ENCODE data around the gene CFAP46. TPM values are rescaled to one million over a fixed set of nuclear protein-coding genes. Genes with fewer than 3 reads are reported as not detected.
"Not testable (repeated sequence)": the region's sequence is repeated elsewhere in the genome, so short reads cannot be mapped to it uniquely, and the experiment has no call there.

CFAP46 gene
- total and polyA plus RNA-seq, 7 experiments from 2014 or later: 0.05 TPM; not detected in 6

DNA sequence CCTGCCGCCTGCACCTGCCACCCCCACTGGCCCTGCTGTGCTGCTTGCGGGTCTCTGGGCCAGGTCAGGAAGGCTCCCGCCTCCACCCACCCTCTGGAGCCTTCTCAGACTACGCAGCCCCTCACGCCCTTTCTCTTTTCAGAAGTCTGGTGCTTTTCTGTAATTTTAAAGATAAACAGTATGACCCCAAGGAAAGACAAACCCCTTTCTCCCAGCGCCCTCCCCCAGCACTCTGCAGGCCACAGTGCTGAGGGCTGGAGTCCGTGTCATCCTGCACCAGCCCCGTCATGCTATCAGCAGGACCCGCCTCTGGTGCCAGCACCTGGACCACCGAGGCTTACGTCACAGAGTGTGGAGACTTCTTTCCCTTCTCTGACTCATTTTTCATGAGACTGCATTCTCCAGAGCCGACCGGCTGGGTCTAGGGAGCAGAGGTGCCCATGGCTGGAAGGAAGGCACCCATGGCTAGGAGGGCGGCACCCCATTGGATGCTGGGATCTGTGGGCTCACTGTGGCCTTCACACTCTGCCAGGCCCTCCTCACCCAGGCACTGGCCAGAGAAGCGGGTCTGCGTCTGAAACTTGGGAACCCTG is 53.4 kb downstream of the CFAP46 start:
- H3K27me3 ChIP-seq (ENCODE audit: control insufficient read depth in 2 of 2, insufficient read depth in 2 of 2, low read length in 2 of 2): no peaks in the 10 kb centered on the region
- CTCF ChIA-PET: no interaction called here
- Mint-ChIP-seq H3K27ac (no peak overlapping the region), H3K27me3 (peaks cover 5 to 34% (median 26%) of the 10 kb centered on the region in 5 donors), H3K4me1 (peaks cover 0 to 1% (median 0%) of the 10 kb centered on the region in 7 donors), H3K9me3 (peaks cover 0 to 1% (median 0%) of the 10 kb centered on the region in 11 donors), H3K36me3 (no peaks in the 10 kb centered on the region), H3K4me3 (no peak overlapping the region)
- H3K9me3 ChIP-seq (ENCODE audit: control insufficient read depth in 2 of 3, low read length in 3 of 3): no peaks in the 10 kb centered on the region
- no peak for ATAC-seq
- POLR2A ChIA-PET: no interaction called here
- intact Hi-C loops (cut with micrococcal nuclease): no loop called here
- no peaks in the 10 kb centered on the region for H3K4me1 ChIP-seq (ENCODE audit: control insufficient read depth in 2 of 2, insufficient read depth in 2 of 2, low read length in 2 of 2)
- no peak overlapping the region for H3K27ac ChIP-seq (ENCODE audit: low read depth, low read length)
- no peaks in the 10 kb centered on the region for H3K36me3 ChIP-seq (ENCODE audit: control insufficient read depth in 2 of 3, insufficient read depth in 3 of 3, low read length in 3 of 3)
- DNase-seq: peak in 1 of 9 donors; percentile 1
- H3K4me3 ChIP-seq (ENCODE audit: low read length): no peak overlapping the region

DNA sequence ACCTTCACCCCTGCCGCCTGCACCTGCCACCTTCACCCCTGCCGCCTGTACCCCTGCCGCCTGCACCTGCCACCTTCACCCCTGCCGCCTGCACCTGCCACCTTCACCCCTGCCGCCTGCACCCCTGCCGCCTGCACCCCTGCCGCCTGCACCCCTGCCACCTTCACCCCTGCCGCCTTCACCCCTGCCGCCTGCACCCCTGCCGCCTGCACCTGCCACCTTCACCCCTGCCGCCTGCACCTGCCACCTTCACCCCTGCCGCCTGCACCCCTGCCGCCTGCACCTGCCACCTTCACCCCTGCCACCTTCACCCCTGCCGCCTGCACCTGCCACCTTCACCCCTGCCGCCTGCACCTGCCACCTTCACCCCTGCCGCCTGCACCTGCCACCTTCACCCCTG is 53.9 kb downstream of the CFAP46 start:
- intact Hi-C loops (cut with micrococcal nuclease): not testable (repeated sequence)

DNA sequence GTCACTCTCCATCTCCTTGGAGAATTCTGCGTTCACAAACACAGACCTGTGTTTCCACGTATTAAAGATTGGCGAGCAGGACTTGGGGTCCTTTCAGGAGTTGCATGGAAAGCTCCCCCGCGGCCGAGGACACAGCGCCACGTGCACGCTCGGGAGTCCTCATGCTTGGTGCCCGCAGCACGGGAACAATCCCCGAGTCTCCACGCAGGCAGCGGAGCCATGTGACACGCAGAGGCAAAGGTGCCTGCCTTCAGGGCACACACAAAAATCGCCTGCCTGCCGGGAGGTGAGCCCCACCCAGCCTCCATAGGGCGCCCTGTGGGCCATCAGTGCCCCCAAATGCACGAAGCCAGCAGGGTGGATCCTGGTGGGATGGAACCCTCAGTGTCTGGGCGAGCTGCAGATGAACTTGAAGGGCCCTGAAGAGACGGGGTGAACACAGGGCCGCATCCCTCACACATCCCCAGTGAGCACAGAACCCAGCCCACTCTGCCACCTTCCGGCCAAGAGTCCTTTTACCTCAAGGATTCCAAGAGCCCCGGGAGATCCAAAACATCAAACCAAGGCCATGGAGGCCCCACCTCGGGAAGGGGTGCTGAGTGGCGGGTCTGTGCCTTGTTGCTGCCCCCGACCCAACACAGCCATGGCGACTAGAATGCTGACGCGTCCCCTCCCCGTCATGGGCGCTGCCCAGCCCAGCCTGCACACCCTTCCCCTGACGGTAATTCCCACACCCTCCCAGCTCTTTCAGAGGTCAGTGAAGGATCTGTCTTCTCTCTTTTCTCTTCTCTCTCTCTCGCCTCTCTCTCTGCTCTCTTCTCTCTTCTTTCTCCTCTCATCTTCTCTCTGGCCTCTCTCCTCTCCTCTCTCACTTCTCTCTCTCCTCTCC is 55.9 kb downstream of the CFAP46 start:
- Histone ChIP-seq H3K4me1 (ENCODE audit: control insufficient read depth in 2 of 2, insufficient read depth in 2 of 2, low read length in 2 of 2) (no peaks in the 10 kb centered on the region), H3K9me3 (ENCODE audit: control insufficient read depth in 2 of 3, low read length in 3 of 3) (no peaks in the 10 kb centered on the region), H3K36me3 (ENCODE audit: control insufficient read depth in 2 of 3, insufficient read depth in 3 of 3, low read length in 3 of 3) (no peaks in the 10 kb centered on the region), H3K27ac (ENCODE audit: low read depth, low read length) (no peak overlapping the region), H3K4me3 (ENCODE audit: low read length) (no peak overlapping the region), H3K27me3 (ENCODE audit: control insufficient read depth in 2 of 2, insufficient read depth in 2 of 2, low read length in 2 of 2) (no peaks in the 10 kb centered on the region)
- POLR2A ChIA-PET: no interaction called here
- H3K27ac Mint-ChIP-seq: no peak overlapping the region
- no peaks in the 10 kb centered on the region for H3K36me3 Mint-ChIP-seq
- no peak for DNase-seq
- H3K4me1 Mint-ChIP-seq: peaks cover 0 to 1% (median 0%) of the 10 kb centered on the region in 7 donors
- H3K4me3 Mint-ChIP-seq: no peak overlapping the region
- CTCF ChIA-PET: no interaction called here
- intact Hi-C loops (cut with micrococcal nuclease): no loop called here
- H3K27me3 Mint-ChIP-seq: peaks cover 0 to 10% (median 8%) of the 10 kb centered on the region in 5 donors
- H3K9me3 Mint-ChIP-seq: peaks cover 0 to 1% (median 0%) of the 10 kb centered on the region in 11 donors
- ATAC-seq: no peak

More for the DNA sequence above, 53.9 kb downstream of the CFAP46 start:
- H3K27me3 Mint-ChIP-seq: peaks cover 2 to 29% (median 21%) of the 10 kb centered on the region in 5 donors
- H3K36me3 ChIP-seq (ENCODE audit: control insufficient read depth in 2 of 3, insufficient read depth in 3 of 3, low read length in 3 of 3); H3K4me3 Mint-ChIP-seq; ATAC-seq; H3K4me3 ChIP-seq (ENCODE audit: low read length); DNase-seq; H3K27ac Mint-ChIP-seq; H3K36me3 Mint-ChIP-seq; POLR2A ChIA-PET; H3K27me3 ChIP-seq (ENCODE audit: control insufficient read depth in 2 of 2, insufficient read depth in 2 of 2, low read length in 2 of 2); H3K9me3 ChIP-seq (ENCODE audit: control insufficient read depth in 2 of 3, low read length in 3 of 3); H3K4me1 Mint-ChIP-seq; H3K9me3 Mint-ChIP-seq; CTCF ChIA-PET; H3K4me1 ChIP-seq (ENCODE audit: control insufficient read depth in 2 of 2, insufficient read depth in 2 of 2, low read length in 2 of 2); H3K27ac ChIP-seq (ENCODE audit: low read depth, low read length): not testable (repeated sequence)

DNA sequence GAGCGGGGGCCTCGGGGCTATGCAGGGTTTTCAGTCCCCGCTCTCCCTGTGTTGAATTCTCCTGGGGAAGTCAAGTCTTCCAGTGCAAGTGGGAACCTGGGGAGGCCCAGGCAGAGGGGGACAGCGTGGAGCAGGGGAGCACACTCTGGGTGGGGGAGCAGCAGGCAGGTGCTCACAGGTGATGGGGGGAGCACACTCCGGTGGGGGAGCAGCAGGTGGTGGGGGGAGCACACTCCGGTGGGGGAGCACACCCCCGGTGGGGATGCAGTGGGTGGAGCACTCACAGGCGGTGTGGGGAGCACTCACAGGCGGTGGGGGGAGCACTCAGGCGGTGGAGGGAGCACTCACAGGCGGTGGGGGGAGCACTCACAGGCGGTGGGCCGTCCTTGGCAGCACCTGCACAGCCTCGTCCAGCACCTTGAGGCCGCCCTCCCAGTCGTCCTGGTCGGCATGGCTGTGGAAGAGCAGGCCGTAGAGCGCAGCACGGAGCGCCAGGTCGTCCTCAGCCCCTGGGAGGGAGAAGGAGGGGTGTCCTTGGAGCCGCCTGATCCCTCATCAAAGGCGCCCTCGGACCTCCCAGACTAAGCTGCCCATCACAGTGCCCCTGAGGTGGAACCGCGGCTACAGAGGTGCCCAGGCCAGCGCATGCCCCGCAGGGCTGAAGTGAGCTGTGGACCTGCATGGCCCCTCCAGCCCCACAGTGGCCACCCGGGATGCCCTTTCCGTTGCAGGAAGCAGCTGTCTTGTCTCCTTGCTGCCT is 56.7 kb downstream of the CFAP46 start:
- H3K27me3 ChIP-seq (ENCODE audit: control insufficient read depth in 2 of 2, insufficient read depth in 2 of 2, low read length in 2 of 2): no peaks in the 10 kb centered on the region
- ChIA-PET CTCF (no interaction called here), POLR2A (no interaction called here)
- peaks cover 0 to 9% (median 6%) of the 10 kb centered on the region in 5 donors for H3K27me3 Mint-ChIP-seq
- DNase-seq (no peak), ATAC-seq (no peak)
- H3K36me3 Mint-ChIP-seq: no peaks in the 10 kb centered on the region
- H3K27ac Mint-ChIP-seq: no peak overlapping the region
- H3K4me1 ChIP-seq (ENCODE audit: control insufficient read depth in 2 of 2, insufficient read depth in 2 of 2, low read length in 2 of 2): no peaks in the 10 kb centered on the region
- H3K4me3 ChIP-seq (ENCODE audit: low read length): no peak overlapping the region
- H3K36me3 ChIP-seq (ENCODE audit: control insufficient read depth in 2 of 3, insufficient read depth in 3 of 3, low read length in 3 of 3): no peaks in the 10 kb centered on the region
- H3K4me1 Mint-ChIP-seq: peaks cover 0 to 1% (median 0%) of the 10 kb centered on the region in 7 donors
- peaks cover 0 to 1% (median 0%) of the 10 kb centered on the region in 11 donors for H3K9me3 Mint-ChIP-seq
- no peaks in the 10 kb centered on the region for H3K9me3 ChIP-seq (ENCODE audit: control insufficient read depth in 2 of 3, low read length in 3 of 3)
- intact Hi-C loops (cut with micrococcal nuclease): no loop called here
- H3K4me3 Mint-ChIP-seq: no peak overlapping the region
- H3K27ac ChIP-seq (ENCODE audit: low read depth, low read length): no peak overlapping the region

- intact Hi-C loops (cut with micrococcal nuclease): no loop called here
- POLR2A ChIA-PET: no interaction called here
These were observed 57.6 kb downstream of the CFAP46 start for GRCh38 chr10:132884691-132885271.

GRCh38 chr10:132884041-132884440 is 58.3 kb downstream of the CFAP46 start:
- Mint-ChIP-seq H3K4me1 (peaks cover 0 to 1% (median 0%) of the 10 kb centered on the region in 7 donors), H3K4me3 (no peak overlapping the region), H3K27me3 (peaks cover 0 to 3% (median 2%) of the 10 kb centered on the region in 5 donors), H3K9me3 (peaks cover 0 to 1% (median 0%) of the 10 kb centered on the region in 11 donors), H3K27ac (no peak overlapping the region), H3K36me3 (no peaks in the 10 kb centered on the region)
- DNase-seq (no peak), ATAC-seq (no peak)
- ChIA-PET POLR2A (no interaction called here), CTCF (no interaction called here)
- Histone ChIP-seq H3K27me3 (ENCODE audit: control insufficient read depth in 2 of 2, insufficient read depth in 2 of 2, low read length in 2 of 2) (no peaks in the 10 kb centered on the region), H3K36me3 (ENCODE audit: control insufficient read depth in 2 of 3, insufficient read depth in 3 of 3, low read length in 3 of 3) (no peaks in the 10 kb centered on the region), H3K9me3 (ENCODE audit: control insufficient read depth in 2 of 3, low read length in 3 of 3) (no peaks in the 10 kb centered on the region), H3K4me3 (ENCODE audit: low read length) (no peak overlapping the region), H3K27ac (ENCODE audit: low read depth, low read length) (no peak overlapping the region), H3K4me1 (ENCODE audit: control insufficient read depth in 2 of 2, insufficient read depth in 2 of 2, low read length in 2 of 2) (no peaks in the 10 kb centered on the region)
- intact Hi-C loops (cut with micrococcal nuclease): no loop called here

More at GRCh38 chr10:132884691-132885271, 57.6 kb downstream of the CFAP46 start:
- CTCF ChIA-PET: no interaction called here
- Mint-ChIP-seq H3K4me1 (peaks cover 0 to 1% (median 0%) of the 10 kb centered on the region in 7 donors), H3K9me3 (peaks cover 0 to 1% (median 0%) of the 10 kb centered on the region in 11 donors), H3K27me3 (peaks cover 0 to under 1% (median 0%) of the 10 kb centered on the region in 5 donors), H3K4me3 (no peak overlapping the region), H3K27ac (no peak overlapping the region), H3K36me3 (no peaks in the 10 kb centered on the region)
- no peaks in the 10 kb centered on the region for H3K9me3 ChIP-seq (ENCODE audit: control insufficient read depth in 2 of 3, low read length in 3 of 3)
- H3K27me3 ChIP-seq (ENCODE audit: control insufficient read depth in 2 of 2, insufficient read depth in 2 of 2, low read length in 2 of 2): no peaks in the 10 kb centered on the region
- H3K4me3 ChIP-seq (ENCODE audit: low read length): no peak overlapping the region
- H3K27ac ChIP-seq (ENCODE audit: low read depth, low read length): no peak overlapping the region
- DNase-seq: no peak
- no peaks in the 10 kb centered on the region for H3K36me3 ChIP-seq (ENCODE audit: control insufficient read depth in 2 of 3, insufficient read depth in 3 of 3, low read length in 3 of 3)
- H3K4me1 ChIP-seq (ENCODE audit: control insufficient read depth in 2 of 2, insufficient read depth in 2 of 2, low read length in 2 of 2): no peaks in the 10 kb centered on the region
- peak; percentile 14 for ATAC-seq
